OCI-LY3 (cell line): ENCODE data around the gene EFNA5.

Source experiments
- H2AFZ ChIP-seq: fragments of 200-600, 300-600 bp; shearing (Covaris generic); 2 replicates; pipeline ENCODE4 v1.6.0; 2014; ENCODE audit warnings: antibody characterized with exemption, low read depth, low read length
- H3K27ac ChIP-seq: fragments of 200-600, 300-600 bp; sonication (generic); 2 replicates; pipeline ENCODE4 v1.5.1; 2014; ENCODE audit warnings: mild to moderate bottlenecking, low read length, moderate library complexity, mixed read lengths
- H3K27me3 ChIP-seq: fragments of 200-600, 300-600 bp; sonication (generic); 2 replicates; pipeline ENCODE4 v1.6.1; 2014; ENCODE audit warnings: low read depth, low read length, mixed read lengths
- H3K36me3 ChIP-seq: fragments of 200-600, 300-600 bp; sonication (generic); replicated peaks from 2 replicates; pipeline ENCODE3; 2014; ENCODE audit warnings: low read depth, low read length, mixed read lengths
- H3K4me1 ChIP-seq: fragments of 300-600, 200-600 bp; sonication (generic); 2 replicates; pipeline ENCODE4 v1.6.1; 2014; ENCODE audit warnings: low read length, mixed read lengths
- H3K4me2 ChIP-seq: fragments of 200-600, 300-600 bp; sonication (generic); 2 replicates; pipeline ENCODE4 v1.6.1; 2014; ENCODE audit warnings: low read length, mixed read lengths
- H3K4me3 ChIP-seq: fragments of 300-600, 200-600 bp; sonication (generic); 2 replicates; pipeline ENCODE4 v1.5.1; 2014; ENCODE audit warnings: antibody characterized with exemption, mild to moderate bottlenecking, low read length, moderate library complexity
- H3K79me2 ChIP-seq: fragments of 300-600, 200-600 bp; shearing (Covaris generic); 2 replicates; pipeline ENCODE4 v1.6.1; 2014; ENCODE audit warnings: mild to moderate bottlenecking, low read length, mixed read lengths
- H3K9ac ChIP-seq: fragments of 300-600, 200-600 bp; shearing (Covaris generic); 2 replicates; pipeline ENCODE4 v1.6.0; 2014; ENCODE audit warnings: mild to moderate bottlenecking, low read length, moderate library complexity
- H3K9me3 ChIP-seq: fragments of 200-600, 300-600 bp; shearing (Covaris generic); 2 replicates; pipeline ENCODE4 v1.6.1; 2014; ENCODE audit warnings: low read length, mixed read lengths; ENCODE audit not compliant: insufficient read depth
- H4K20me1 ChIP-seq: fragments of 200-600, 300-600 bp; sonication (generic); 2 replicates; pipeline ENCODE4 v1.6.1; 2016; ENCODE audit warnings: low read length, mixed read lengths; ENCODE audit not compliant: insufficient read depth
- CTCF ChIP-seq: fragments of 200-600, 300-600 bp; sonication (generic); IDR thresholded peaks from 2 replicates; pipeline ENCODE4 v1.5.1; 2014; ENCODE audit warnings: antibody characterized with exemption, low read length, low read depth
- EZH2phosphoT487 ChIP-seq: fragments of 200-600 bp; shearing (Covaris generic); IDR thresholded peaks from 2 replicates; pipeline ENCODE4 v1.6.1; 2018; ENCODE audit warnings: antibody characterized with exemption, mixed run types, low read depth

EFNA5 gene

GRCh38 chr5:107666051-107666655, 4.6 kb downstream of the EFNA5 start:
- Histone ChIP-seq H3K9ac (no peak overlapping the region), H3K79me2 (no peaks in the 10 kb centered on the region)

GRCh38 chr5:107665036-107665570, 5.6 kb downstream of the EFNA5 start:
- no peak overlapping the region for H3K9ac ChIP-seq
- no peak overlapping the region for H3K27ac ChIP-seq
- no peaks in the 10 kb centered on the region for H3K9me3 ChIP-seq
- no peak overlapping the region for H3K4me3 ChIP-seq
- no peak overlapping the region for H3K4me2 ChIP-seq
- H4K20me1 ChIP-seq, result no peaks in the 10 kb centered on the region
- H3K36me3 ChIP-seq, result no peaks in the 10 kb centered on the region
- no peaks in the 10 kb centered on the region; the same call in 1 of the 2 replicates for H3K4me1 ChIP-seq
- no peak for TF ChIP-seq CTCF
- TF ChIP-seq EZH2phosphoT487, result no peak
- H3K27me3 ChIP-seq, result no peaks in the 10 kb centered on the region
- H2AFZ ChIP-seq, result no peak overlapping the region
- H3K79me2 ChIP-seq, result no peaks in the 10 kb centered on the region

More at GRCh38 chr5:107666051-107666655, 4.6 kb downstream of the EFNA5 start:
- TF ChIP-seq EZH2phosphoT487 (no peak), CTCF (no peak)
- H3K27me3 ChIP-seq, result no peaks in the 10 kb centered on the region
- no peak overlapping the region for H3K4me2 ChIP-seq
- H2AFZ ChIP-seq, result no peak overlapping the region
- H3K36me3 ChIP-seq, result no peaks in the 10 kb centered on the region
- H3K9me3 ChIP-seq, result no peaks in the 10 kb centered on the region
- H4K20me1 ChIP-seq, result no peaks in the 10 kb centered on the region
- H3K4me1 ChIP-seq, result no peaks in the 10 kb centered on the region
- H3K4me3 ChIP-seq, result no peak overlapping the region
- H3K27ac ChIP-seq, result no peak overlapping the region

GRCh38 chr5:107663697-107664096, 7.0 kb downstream of the EFNA5 start:
- no peak overlapping the region for H3K9ac ChIP-seq
- no peak overlapping the region for H3K4me2 ChIP-seq
- H2AFZ ChIP-seq, result no peak overlapping the region
- H3K9me3 ChIP-seq, result no peaks in the 10 kb centered on the region
- H3K79me2 ChIP-seq, result no peaks in the 10 kb centered on the region
- no peaks in the 10 kb centered on the region for H3K27me3 ChIP-seq
- no peaks in the 10 kb centered on the region; the same call in 1 of the 2 replicates for H3K4me1 ChIP-seq
- no peak for TF ChIP-seq CTCF
- TF ChIP-seq EZH2phosphoT487, result no peak
- H3K4me3 ChIP-seq, result no peak overlapping the region
- no peaks in the 10 kb centered on the region for H3K36me3 ChIP-seq
- no peaks in the 10 kb centered on the region for H4K20me1 ChIP-seq
- H3K27ac ChIP-seq, result no peak overlapping the region

DNA sequence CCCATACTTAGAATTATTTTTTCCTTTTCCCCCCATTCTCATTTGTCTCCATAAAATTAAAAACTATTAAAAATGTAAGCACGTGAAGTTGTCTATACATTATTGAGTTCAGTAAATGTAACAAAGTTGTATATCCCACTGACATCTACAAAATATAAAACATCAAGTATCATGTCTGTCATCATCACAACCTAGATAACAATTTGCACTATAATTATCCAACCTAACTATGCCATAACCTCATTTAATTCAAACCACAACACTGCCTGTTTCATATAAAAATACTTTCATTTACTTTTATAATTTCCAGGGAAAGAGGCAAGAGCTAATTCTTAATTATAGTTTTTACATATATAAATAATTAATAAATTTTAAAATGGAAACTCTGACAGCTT, 9.1 kb downstream of the EFNA5 start:
- no peaks in the 10 kb centered on the region; the same call in 1 of the 2 replicates for H3K4me1 ChIP-seq
- H3K9me3 ChIP-seq, result no peaks in the 10 kb centered on the region
- H3K36me3 ChIP-seq, result no peaks in the 10 kb centered on the region
- no peaks in the 10 kb centered on the region for H4K20me1 ChIP-seq
- no peak overlapping the region for H3K4me2 ChIP-seq
- no peaks in the 10 kb centered on the region for H3K27me3 ChIP-seq
- H3K4me3 ChIP-seq, result no peak overlapping the region
- no peak overlapping the region for H2AFZ ChIP-seq
- TF ChIP-seq CTCF, result no peak
- no peak for TF ChIP-seq EZH2phosphoT487
- no peaks in the 10 kb centered on the region for H3K79me2 ChIP-seq
- H3K9ac ChIP-seq, result no peak overlapping the region
- no peak overlapping the region for H3K27ac ChIP-seq
